ENCODE results near the gene TFEB.

The TFEB gene

DNA sequence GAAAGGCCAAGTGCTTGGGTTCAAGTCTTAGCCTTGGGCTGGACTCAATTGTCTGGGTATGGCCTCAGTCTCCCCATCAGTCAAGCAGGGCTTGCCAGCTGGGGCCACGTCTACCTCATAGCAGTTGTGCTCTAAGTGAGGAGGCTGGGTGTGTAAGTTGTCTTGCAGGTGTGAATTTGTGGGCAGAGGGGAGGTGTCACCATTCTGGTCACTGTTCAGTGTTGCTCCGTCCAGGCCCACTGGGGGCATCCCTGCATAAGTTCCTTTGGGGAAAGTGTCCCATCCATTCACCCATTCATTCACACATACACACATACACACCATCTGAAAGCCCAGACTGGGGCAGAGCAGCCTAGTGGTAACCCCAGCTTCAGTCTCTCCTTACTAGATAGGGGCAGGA lies 36.3 kb downstream of the TFEB start:
- Histone ChIP-seq H3K4me3 (ENCODE audit: insufficient read depth in 1 of 2, low read depth in 1 of 2, low read length in 2 of 2) (no peak overlapping the region), H3K27ac (ENCODE audit: low read length, poor library complexity, severe bottlenecking) (peak overlapping the region; percentile 77), H3K27me3 (ENCODE audit: control insufficient read depth in 1 of 2, insufficient read depth in 1 of 2, low read length in 2 of 2) (no peaks in the 10 kb centered on the region), H2BK12ac (ENCODE audit: low read length in 2 of 2) (peak overlapping the region in 1 of 2 experiments; percentile 29), H3K4me2 (ENCODE audit: low read length, poor library complexity, severe bottlenecking) (no peak overlapping the region), H4K8ac (ENCODE audit: low read length) (peak overlapping the region; percentile 47), H3K4me1 (ENCODE audit: control insufficient read depth, insufficient read depth, low read depth, low read length) (peaks cover 61% of the 10 kb centered on the region), H2BK15ac (ENCODE audit: low read depth, poor library complexity, severe bottlenecking) (no peak overlapping the region), H3K23ac (ENCODE audit: low read length in 2 of 2) (no peak overlapping the region), H2BK120ac (ENCODE audit: low read depth, low read length) (no peak overlapping the region), H3K36me3 (ENCODE audit: control insufficient read depth in 1 of 2, insufficient read depth in 2 of 2, low read depth in 1 of 2, low read length in 2 of 2) (peaks cover 0 to 22% of the 10 kb centered on the region in 2 experiments), H2BK5ac (ENCODE audit: low read depth, low read length, poor library complexity, severe bottlenecking) (peak overlapping the region; percentile 75), H4K91ac (ENCODE audit: low read length) (peak overlapping the region; percentile 55), H2AFZ (ENCODE audit: low read depth, low read length) (no peak overlapping the region), H3K14ac (ENCODE audit: low read length in 2 of 2) (peak overlapping the region in 1 of 2 experiments; percentile 74), H3K18ac (ENCODE audit: low read depth in 1 of 2, low read length in 2 of 2) (peak overlapping the region in 1 of 2 experiments; percentile 54), H3K9me3 (ENCODE audit: control insufficient read depth, low read length) (no peaks in the 10 kb centered on the region), H3K4ac (ENCODE audit: low read depth in 1 of 2, low read length in 2 of 2) (peak overlapping the region in 1 of 2 experiments; percentile 24), H3K9ac (ENCODE audit: low read length) (no peak overlapping the region), H2AK5ac (ENCODE audit: low read length, severe bottlenecking) (peak overlapping the region; percentile 98), H3K79me1 (replicated peaks; ENCODE audit: low read length, poor library complexity, severe bottlenecking) (peaks cover 31% of the 10 kb centered on the region)
- 77% methylated on average over 2 of the region's 2 CpGs for WGBS
- no peak for DNase-seq

DNA sequence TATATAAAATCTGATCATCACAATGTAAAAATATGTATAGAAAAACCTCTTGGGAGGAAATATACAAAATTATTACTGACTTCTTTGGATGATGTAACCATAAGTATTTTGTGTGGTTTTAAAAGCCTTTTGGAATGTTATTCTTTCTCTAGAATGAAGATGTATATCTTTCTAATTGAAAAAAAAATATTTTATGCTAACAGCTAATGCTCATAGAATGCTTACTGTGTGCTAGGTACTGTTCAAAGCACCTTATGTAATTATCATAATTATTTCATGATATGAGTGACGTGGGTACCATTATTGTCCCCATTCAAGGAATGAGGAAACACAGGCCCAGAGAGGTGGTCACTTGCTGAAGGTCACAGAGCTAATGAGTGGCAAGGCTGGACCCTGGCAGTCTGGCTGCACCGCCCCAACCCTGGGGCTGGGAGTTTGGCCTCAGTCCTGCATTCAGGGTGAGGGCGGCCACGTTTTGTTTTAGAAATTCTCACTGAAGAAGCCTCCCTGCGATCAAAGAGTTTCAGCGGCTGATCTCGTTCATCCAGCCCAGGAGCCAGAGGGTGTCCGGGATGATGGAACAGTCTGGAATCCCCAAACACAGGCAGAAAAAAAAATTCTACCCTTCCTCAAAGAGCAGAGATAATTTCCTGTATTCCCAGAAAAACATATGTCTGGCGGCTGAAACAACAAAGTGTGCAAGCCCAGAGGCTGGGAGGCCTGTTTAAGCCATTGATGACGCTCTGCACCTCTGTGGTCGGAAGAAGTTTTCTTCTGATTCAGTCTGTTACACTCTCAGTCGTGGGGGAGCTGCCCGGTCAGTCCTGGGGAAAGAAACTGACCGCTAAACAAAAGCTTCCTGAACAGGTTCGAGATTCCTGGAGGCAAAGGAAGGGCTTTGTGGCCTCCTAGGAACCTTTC lies 37.3 kb downstream of the TFEB start:
- peak overlapping the region in 1 of 2 experiments; percentile 8 for H3K18ac ChIP-seq (ENCODE audit: low read depth in 1 of 2, low read length in 2 of 2)
- no peaks in the 10 kb centered on the region for H3K9me3 ChIP-seq (ENCODE audit: control insufficient read depth, low read length)
- H3K27me3 ChIP-seq (ENCODE audit: control insufficient read depth in 1 of 2, insufficient read depth in 1 of 2, low read length in 2 of 2) = no peaks in the 10 kb centered on the region
- H2BK12ac ChIP-seq (ENCODE audit: low read length in 2 of 2) = no peak overlapping the region
- H2AK5ac ChIP-seq (ENCODE audit: low read length, severe bottlenecking) = no peak overlapping the region
- H3K9ac ChIP-seq (ENCODE audit: low read length) = peak overlapping the region; percentile 23
- H3K4me3 ChIP-seq (ENCODE audit: insufficient read depth in 1 of 2, low read depth in 1 of 2, low read length in 2 of 2) = no peak overlapping the region
- no peak overlapping the region for H2BK120ac ChIP-seq (ENCODE audit: low read depth, low read length)
- peaks cover 62% of the 10 kb centered on the region for H3K4me1 ChIP-seq (ENCODE audit: control insufficient read depth, insufficient read depth, low read depth, low read length)
- H3K23ac ChIP-seq (ENCODE audit: low read length in 2 of 2) = no peak overlapping the region
- H4K8ac ChIP-seq (ENCODE audit: low read length) = peak overlapping the region; percentile 16
- H3K4ac ChIP-seq (ENCODE audit: low read depth in 1 of 2, low read length in 2 of 2) = peak overlapping the region in 1 of 2 experiments; percentile 24
- peak; percentile 80 for DNase-seq
- peaks cover 0 to 13% of the 10 kb centered on the region in 2 experiments for H3K36me3 ChIP-seq (ENCODE audit: control insufficient read depth in 1 of 2, insufficient read depth in 2 of 2, low read depth in 1 of 2, low read length in 2 of 2)
- WGBS = 52% methylated on average over 15 of the region's 15 CpGs
- H3K27ac ChIP-seq (ENCODE audit: low read length, poor library complexity, severe bottlenecking) = peak overlapping the region; percentile 77
- peaks cover 32% of the 10 kb centered on the region for H3K79me1 ChIP-seq (replicated peaks; ENCODE audit: low read length, poor library complexity, severe bottlenecking)
- no peak overlapping the region for H2AFZ ChIP-seq (ENCODE audit: low read depth, low read length)
- H3K14ac ChIP-seq (ENCODE audit: low read length in 2 of 2) = no peak overlapping the region
- no peak overlapping the region for H3K4me2 ChIP-seq (ENCODE audit: low read length, poor library complexity, severe bottlenecking)
- no peak overlapping the region for H2BK15ac ChIP-seq (ENCODE audit: low read depth, poor library complexity, severe bottlenecking)
- peak overlapping the region; percentile 3 for H2BK5ac ChIP-seq (ENCODE audit: low read depth, low read length, poor library complexity, severe bottlenecking)
- H4K91ac ChIP-seq (ENCODE audit: low read length) = no peak overlapping the region

- no peak overlapping the region for H3K4me2 ChIP-seq (ENCODE audit: low read length, poor library complexity, severe bottlenecking)
- peaks cover 54% of the 10 kb centered on the region for H3K4me1 ChIP-seq (ENCODE audit: control insufficient read depth, insufficient read depth, low read depth, low read length)
- H3K23ac ChIP-seq (ENCODE audit: low read length in 2 of 2) = no peak overlapping the region
- DNase-seq = no peak
- H2AK5ac ChIP-seq (ENCODE audit: low read length, severe bottlenecking) = no peak overlapping the region
- H2BK12ac ChIP-seq (ENCODE audit: low read length in 2 of 2) = no peak overlapping the region
- no peak overlapping the region for H2BK15ac ChIP-seq (ENCODE audit: low read depth, poor library complexity, severe bottlenecking)
- peaks cover 27% of the 10 kb centered on the region for H3K79me1 ChIP-seq (replicated peaks; ENCODE audit: low read length, poor library complexity, severe bottlenecking)
- no peak overlapping the region for H2BK120ac ChIP-seq (ENCODE audit: low read depth, low read length)
- H3K27me3 ChIP-seq (ENCODE audit: control insufficient read depth in 1 of 2, insufficient read depth in 1 of 2, low read length in 2 of 2) = no peaks in the 10 kb centered on the region
- no peak overlapping the region for H3K4me3 ChIP-seq (ENCODE audit: insufficient read depth in 1 of 2, low read depth in 1 of 2, low read length in 2 of 2)
- no peaks in the 10 kb centered on the region for H3K9me3 ChIP-seq (ENCODE audit: control insufficient read depth, low read length)
- H3K4ac ChIP-seq (ENCODE audit: low read depth in 1 of 2, low read length in 2 of 2) = no peak overlapping the region
- peaks cover 0 to 4% of the 10 kb centered on the region in 2 experiments for H3K36me3 ChIP-seq (ENCODE audit: control insufficient read depth in 1 of 2, insufficient read depth in 2 of 2, low read depth in 1 of 2, low read length in 2 of 2)
- no peak overlapping the region for H3K18ac ChIP-seq (ENCODE audit: low read depth in 1 of 2, low read length in 2 of 2)
- WGBS = 97% methylated on average over 5 of the region's 6 CpGs
- no peak overlapping the region for H4K91ac ChIP-seq (ENCODE audit: low read length)
- H3K14ac ChIP-seq (ENCODE audit: low read length in 2 of 2) = no peak overlapping the region
- no peak overlapping the region for H3K9ac ChIP-seq (ENCODE audit: low read length)
- H3K27ac ChIP-seq (ENCODE audit: low read length, poor library complexity, severe bottlenecking) = no peak overlapping the region
- no peak overlapping the region for H2BK5ac ChIP-seq (ENCODE audit: low read depth, low read length, poor library complexity, severe bottlenecking)
- no peak overlapping the region for H2AFZ ChIP-seq (ENCODE audit: low read depth, low read length)
- no peak overlapping the region for H4K8ac ChIP-seq (ENCODE audit: low read length)
Observed at GRCh38 chr6:41696788-41697187, 38.6 kb downstream of the TFEB start.

GRCh38 chr6:41695825-41696224 lies 39.6 kb downstream of the TFEB start:
- Histone ChIP-seq H3K27ac (ENCODE audit: low read length, poor library complexity, severe bottlenecking) (no peak overlapping the region), H2AK5ac (ENCODE audit: low read length, severe bottlenecking) (peak overlapping the region; percentile 25), H2BK120ac (ENCODE audit: low read depth, low read length) (no peak overlapping the region), H2BK15ac (ENCODE audit: low read depth, poor library complexity, severe bottlenecking) (no peak overlapping the region), H3K4me2 (ENCODE audit: low read length, poor library complexity, severe bottlenecking) (no peak overlapping the region), H3K79me1 (replicated peaks; ENCODE audit: low read length, poor library complexity, severe bottlenecking) (peaks cover 35% of the 10 kb centered on the region), H2BK5ac (ENCODE audit: low read depth, low read length, poor library complexity, severe bottlenecking) (no peak overlapping the region), H3K36me3 (ENCODE audit: control insufficient read depth in 1 of 2, insufficient read depth in 2 of 2, low read depth in 1 of 2, low read length in 2 of 2) (peaks cover 0 to 13% of the 10 kb centered on the region in 2 experiments), H3K4ac (ENCODE audit: low read depth in 1 of 2, low read length in 2 of 2) (no peak overlapping the region), H3K27me3 (ENCODE audit: control insufficient read depth in 1 of 2, insufficient read depth in 1 of 2, low read length in 2 of 2) (no peaks in the 10 kb centered on the region), H3K4me3 (ENCODE audit: insufficient read depth in 1 of 2, low read depth in 1 of 2, low read length in 2 of 2) (peak overlapping the region in 1 of 2 experiments; percentile 27), H4K91ac (ENCODE audit: low read length) (no peak overlapping the region), H3K9me3 (ENCODE audit: control insufficient read depth, low read length) (no peaks in the 10 kb centered on the region), H3K14ac (ENCODE audit: low read length in 2 of 2) (no peak overlapping the region), H3K23ac (ENCODE audit: low read length in 2 of 2) (no peak overlapping the region), H2AFZ (ENCODE audit: low read depth, low read length) (no peak overlapping the region), H4K8ac (ENCODE audit: low read length) (no peak overlapping the region), H3K4me1 (ENCODE audit: control insufficient read depth, insufficient read depth, low read depth, low read length) (peaks cover 47% of the 10 kb centered on the region), H3K18ac (ENCODE audit: low read depth in 1 of 2, low read length in 2 of 2) (no peak overlapping the region), H2BK12ac (ENCODE audit: low read length in 2 of 2) (no peak overlapping the region), H3K9ac (ENCODE audit: low read length) (no peak overlapping the region)
- no peak for DNase-seq
- 92% methylated on average over 6 of the region's 6 CpGs for WGBS

Data from mesenchymal stem cell (in vitro differentiated cells and primary cell).